ENCODE results near the gene C19orf44. TPM values are rescaled to one million over a fixed set of nuclear protein-coding genes. Genes with fewer than 3 reads are reported as not detected.
"Not testable (repeated sequence)": the region's sequence is repeated elsewhere in the genome, so short reads cannot be mapped to it uniquely, and the experiment has no call there.

C19orf44 gene
- total RNA-seq, 1 experiment from 2014 or later = 4.7 TPM

DNA sequence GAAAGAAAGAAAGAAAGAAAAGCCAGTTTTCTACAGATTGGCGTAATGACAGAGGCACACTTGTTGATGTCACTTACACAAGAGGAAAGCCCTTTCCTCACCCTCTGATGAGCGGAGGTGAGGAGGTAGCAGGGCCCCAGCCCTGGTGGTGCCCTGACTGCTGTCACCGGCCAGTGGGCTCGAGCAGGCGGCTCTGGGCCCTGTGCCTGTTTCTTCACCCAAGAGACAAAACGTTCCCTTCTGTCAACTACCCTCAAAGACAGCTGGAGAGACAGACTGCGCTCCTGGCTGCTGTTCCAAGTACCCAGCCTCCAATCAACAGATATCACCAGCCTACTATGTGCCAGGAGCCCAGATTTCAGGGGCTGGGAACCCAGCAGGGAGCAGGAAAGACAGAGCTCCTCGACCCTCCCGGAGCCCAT is 34.6 kb upstream of the C19orf44 start:
- Histone ChIP-seq H3K4me3 (ENCODE audit: insufficient read depth, low read depth, low read length) (no peak overlapping the region), H3K36me3 (replicated peaks; ENCODE audit: control insufficient read depth, insufficient read depth, low read length) (no peaks in the 10 kb centered on the region), H3K27me3 (ENCODE audit: control insufficient read depth, insufficient read depth, low read length) (no peaks in the 10 kb centered on the region)
- peak; percentile 33 for DNase-seq

- Histone ChIP-seq H3K36me3 (replicated peaks; ENCODE audit: control insufficient read depth, insufficient read depth, low read length) (no peaks in the 10 kb centered on the region), H3K4me3 (ENCODE audit: insufficient read depth, low read depth, low read length) (no peak overlapping the region), H3K27me3 (ENCODE audit: control insufficient read depth, insufficient read depth, low read length) (no peaks in the 10 kb centered on the region)
- no peak for DNase-seq
Measured at GRCh38 chr19:16462757-16463250, 33.4 kb upstream of the C19orf44 start.

- no peak for DNase-seq
- Histone ChIP-seq H3K36me3 (replicated peaks; ENCODE audit: control insufficient read depth, insufficient read depth, low read length) (no peaks in the 10 kb centered on the region), H3K4me3 (ENCODE audit: insufficient read depth, low read depth, low read length) (no peak overlapping the region), H3K27me3 (ENCODE audit: control insufficient read depth, insufficient read depth, low read length) (no peaks in the 10 kb centered on the region)
Measured at GRCh38 chr19:16463341-16463990, 32.7 kb upstream of the C19orf44 start.

DNA sequence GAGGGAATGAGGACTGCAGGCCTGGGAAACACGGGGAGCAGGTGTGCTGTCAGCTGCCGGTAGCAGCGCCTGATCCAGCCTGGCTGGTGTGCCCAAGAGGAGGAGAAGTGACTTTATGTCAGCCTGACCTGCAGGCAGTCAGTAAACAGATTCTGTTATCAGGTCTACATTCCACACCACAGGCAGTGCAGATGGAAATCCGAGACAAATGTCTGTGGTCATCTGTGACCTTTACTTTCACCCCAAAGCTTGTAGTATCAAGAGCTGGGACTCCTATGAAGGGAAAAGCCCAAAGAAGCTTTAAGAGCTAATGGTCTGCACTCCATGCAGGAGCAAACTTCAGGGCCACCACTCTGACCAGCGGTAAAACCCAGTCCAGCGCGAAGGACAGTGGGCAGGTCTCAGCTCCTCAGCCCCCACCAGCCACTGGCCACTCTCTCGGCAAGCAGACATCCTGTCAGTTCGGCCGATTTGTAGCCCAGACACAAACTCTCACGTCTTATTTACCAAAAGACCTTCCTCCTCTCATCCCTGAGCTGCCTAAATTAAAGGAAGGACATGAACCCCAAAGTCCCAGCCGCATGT is 32.1 kb upstream of the C19orf44 start:
- Histone ChIP-seq H3K36me3 (replicated peaks; ENCODE audit: control insufficient read depth, insufficient read depth, low read length) (no peaks in the 10 kb centered on the region), H3K4me3 (ENCODE audit: insufficient read depth, low read depth, low read length) (no peak overlapping the region), H3K27me3 (ENCODE audit: control insufficient read depth, insufficient read depth, low read length) (no peaks in the 10 kb centered on the region)
- DNase-seq = peak; percentile 40

- DNase-seq = no peak
- H3K27me3 ChIP-seq (ENCODE audit: control insufficient read depth, insufficient read depth, low read length) = no peaks in the 10 kb centered on the region
- no peaks in the 10 kb centered on the region for H3K36me3 ChIP-seq (replicated peaks; ENCODE audit: control insufficient read depth, insufficient read depth, low read length)
- no peak overlapping the region for H3K4me3 ChIP-seq (ENCODE audit: insufficient read depth, low read depth, low read length)
Measured at GRCh38 chr19:16465239-16465638, 31.0 kb upstream of the C19orf44 start.

- H3K27me3 ChIP-seq (ENCODE audit: control insufficient read depth, insufficient read depth, low read length); H3K4me3 ChIP-seq (ENCODE audit: insufficient read depth, low read depth, low read length); H3K36me3 ChIP-seq (replicated peaks; ENCODE audit: control insufficient read depth, insufficient read depth, low read length); DNase-seq: not testable (repeated sequence)
Measured at GRCh38 chr19:16466802-16467427, 29.3 kb upstream of the C19orf44 start.

GRCh38 chr19:16467581-16467980 is 28.6 kb upstream of the C19orf44 start:
- Histone ChIP-seq H3K36me3 (replicated peaks; ENCODE audit: control insufficient read depth, insufficient read depth, low read length) (no peaks in the 10 kb centered on the region), H3K27me3 (ENCODE audit: control insufficient read depth, insufficient read depth, low read length) (no peaks in the 10 kb centered on the region), H3K4me3 (ENCODE audit: insufficient read depth, low read depth, low read length) (no peak overlapping the region)
- no peak for DNase-seq

DNA sequence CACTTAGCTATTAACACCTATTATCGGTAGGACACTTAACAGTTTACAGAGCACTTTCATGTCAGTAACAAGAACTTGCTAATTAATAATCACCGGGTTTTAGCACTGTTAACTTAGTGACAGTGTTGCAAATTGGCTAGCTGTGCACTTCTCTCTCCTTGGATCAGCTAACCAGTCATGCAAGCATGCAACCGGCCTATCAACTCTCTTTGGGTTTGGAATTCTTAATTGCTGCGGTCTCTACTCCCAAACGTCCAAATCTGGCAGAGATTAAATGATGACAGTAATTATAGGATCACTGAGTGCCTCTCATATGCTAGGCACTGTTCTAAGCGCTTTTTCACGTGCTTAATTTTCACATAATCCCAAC is 25.7 kb upstream of the C19orf44 start:
- no peaks in the 10 kb centered on the region for H3K27me3 ChIP-seq (ENCODE audit: control insufficient read depth, insufficient read depth, low read length)
- H3K36me3 ChIP-seq (replicated peaks; ENCODE audit: control insufficient read depth, insufficient read depth, low read length) = no peaks in the 10 kb centered on the region
- peak overlapping the region; percentile 85 for H3K4me3 ChIP-seq (ENCODE audit: insufficient read depth, low read depth, low read length)
- DNase-seq = no peak

DNA sequence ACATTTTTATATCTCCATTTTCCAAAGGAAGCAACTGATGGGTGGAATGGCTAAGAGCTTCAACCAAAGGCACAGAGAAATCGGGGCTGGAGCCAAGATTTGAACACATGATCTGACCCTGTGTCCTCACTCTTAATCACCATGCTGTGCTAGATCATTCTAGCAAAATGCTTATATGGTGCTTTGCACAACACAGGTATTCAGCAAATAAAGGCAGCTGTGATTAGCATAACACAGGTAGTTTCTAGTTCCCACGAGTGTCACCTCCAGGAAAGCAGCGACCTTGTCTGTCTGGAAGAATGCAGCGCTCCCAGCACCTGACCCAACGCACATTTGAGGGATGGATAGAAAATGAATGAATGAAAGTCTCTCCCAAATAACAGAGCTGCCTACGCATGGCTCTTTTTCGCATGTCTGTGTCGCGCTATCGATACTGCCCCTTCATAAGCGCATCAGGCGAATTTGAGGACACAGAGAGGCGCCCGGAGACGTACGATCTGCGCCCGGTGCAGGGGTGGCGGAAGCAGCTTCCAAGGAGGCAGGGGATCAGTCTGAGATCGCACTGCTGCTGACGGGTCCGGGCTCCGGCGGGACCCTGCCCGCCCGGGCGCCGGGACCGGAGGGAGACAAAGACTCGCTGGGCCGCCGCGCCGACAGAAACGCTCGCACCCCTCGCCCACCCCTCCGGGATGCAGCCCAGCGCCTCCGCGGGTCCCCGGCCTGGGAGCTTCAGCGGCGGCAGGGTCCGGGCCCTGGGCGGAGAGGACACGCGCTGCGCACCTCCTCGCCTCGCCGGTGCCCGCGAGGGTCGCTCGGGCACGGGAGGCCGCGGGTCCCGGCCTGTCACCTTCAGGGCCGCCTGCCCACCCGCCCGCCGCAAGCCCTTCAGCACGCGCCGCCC is 25.0 kb upstream of the C19orf44 start:
- no peaks in the 10 kb centered on the region for H3K36me3 ChIP-seq (replicated peaks; ENCODE audit: control insufficient read depth, insufficient read depth, low read length)
- DNase-seq = peak; percentile 85
- peak overlapping the region; percentile 85 for H3K4me3 ChIP-seq (ENCODE audit: insufficient read depth, low read depth, low read length)
- no peaks in the 10 kb centered on the region for H3K27me3 ChIP-seq (ENCODE audit: control insufficient read depth, insufficient read depth, low read length)

DNA sequence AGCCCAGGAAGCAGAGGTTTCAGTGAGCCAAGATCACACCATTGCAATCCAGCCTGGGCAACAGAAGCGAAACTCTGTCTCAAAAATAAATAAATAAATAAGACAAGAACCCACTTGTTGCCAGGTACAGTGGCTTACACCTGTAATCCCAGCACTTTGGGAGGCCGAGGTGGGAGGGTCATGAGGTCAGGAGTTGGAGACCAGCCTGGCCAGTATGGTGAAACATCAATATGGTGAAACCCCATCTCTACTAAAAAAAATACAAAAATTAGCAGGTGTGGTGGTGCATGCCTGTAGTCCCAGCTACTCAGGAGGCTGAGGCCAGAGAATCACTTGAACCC is 23.7 kb upstream of the C19orf44 start:
- H3K27me3 ChIP-seq (ENCODE audit: control insufficient read depth, insufficient read depth, low read length); DNase-seq; H3K36me3 ChIP-seq (replicated peaks; ENCODE audit: control insufficient read depth, insufficient read depth, low read length): not testable (repeated sequence)
- peak overlapping the region; percentile 73 for H3K4me3 ChIP-seq (ENCODE audit: insufficient read depth, low read depth, low read length)

DNA sequence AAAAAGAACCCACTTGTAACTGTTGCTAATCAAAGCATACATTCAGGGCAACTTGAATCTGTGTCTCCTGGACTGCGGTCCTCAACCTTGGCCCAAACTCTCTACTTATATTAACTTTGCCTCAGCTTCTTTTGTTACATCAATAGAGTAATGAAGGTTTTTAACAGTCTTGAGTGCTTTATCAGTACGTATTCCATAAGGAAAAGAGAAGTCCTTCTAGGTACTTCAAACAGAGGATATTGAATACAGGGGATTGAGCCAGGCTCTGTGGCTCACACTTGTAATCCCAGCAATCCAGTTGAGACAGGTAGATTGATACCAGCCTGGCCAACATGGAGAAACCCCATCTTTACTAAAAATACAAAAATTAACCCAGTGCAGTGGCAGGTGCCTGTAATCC is 23.2 kb upstream of the C19orf44 start:
- no peak for DNase-seq
- no peak overlapping the region for H3K4me3 ChIP-seq (ENCODE audit: insufficient read depth, low read depth, low read length)
- no peaks in the 10 kb centered on the region for H3K36me3 ChIP-seq (replicated peaks; ENCODE audit: control insufficient read depth, insufficient read depth, low read length)
- no peaks in the 10 kb centered on the region for H3K27me3 ChIP-seq (ENCODE audit: control insufficient read depth, insufficient read depth, low read length)

GRCh38 chr19:16473875-16474392 is 22.3 kb upstream of the C19orf44 start:
- no peaks in the 10 kb centered on the region for H3K27me3 ChIP-seq (ENCODE audit: control insufficient read depth, insufficient read depth, low read length)
- no peak overlapping the region for H3K4me3 ChIP-seq (ENCODE audit: insufficient read depth, low read depth, low read length)
- no peaks in the 10 kb centered on the region for H3K36me3 ChIP-seq (replicated peaks; ENCODE audit: control insufficient read depth, insufficient read depth, low read length)
- DNase-seq = no peak

DNA sequence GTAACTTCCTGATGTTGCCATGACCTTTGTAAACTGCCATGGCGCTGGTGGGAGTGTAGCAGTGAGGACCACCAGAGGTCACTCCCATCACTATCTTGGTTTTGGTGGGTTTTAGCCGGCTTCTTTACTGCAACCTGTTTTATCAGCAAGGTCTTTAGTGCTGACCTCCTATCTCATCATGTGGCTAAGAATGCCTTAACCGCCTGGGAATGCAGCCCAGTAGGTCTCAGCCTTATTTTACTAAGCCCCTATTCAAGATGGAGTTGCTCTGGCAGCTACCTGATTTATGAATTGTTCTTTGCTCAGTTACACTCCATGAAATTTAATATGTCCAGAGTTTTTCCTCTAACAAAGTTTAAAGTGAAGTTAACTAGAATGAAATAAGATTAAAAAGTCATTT is 19.8 kb upstream of the C19orf44 start:
- DNase-seq = no peak
- no peaks in the 10 kb centered on the region for H3K27me3 ChIP-seq (ENCODE audit: control insufficient read depth, insufficient read depth, low read length)
- no peaks in the 10 kb centered on the region for H3K36me3 ChIP-seq (replicated peaks; ENCODE audit: control insufficient read depth, insufficient read depth, low read length)
- no peak overlapping the region for H3K4me3 ChIP-seq (ENCODE audit: insufficient read depth, low read depth, low read length)

GRCh38 chr19:16477311-16477710 is 18.9 kb upstream of the C19orf44 start:
- no peaks in the 10 kb centered on the region for H3K27me3 ChIP-seq (ENCODE audit: control insufficient read depth, insufficient read depth, low read length)
- no peaks in the 10 kb centered on the region for H3K36me3 ChIP-seq (replicated peaks; ENCODE audit: control insufficient read depth, insufficient read depth, low read length)
- no peak overlapping the region for H3K4me3 ChIP-seq (ENCODE audit: insufficient read depth, low read depth, low read length)
- DNase-seq = no peak
